Uterus (tissue), 4 donors: Measurements from ENCODE around the gene CLCN5. TPM values are rescaled to one million over a fixed set of nuclear protein-coding genes. Genes with fewer than 3 reads are reported as not detected.

ENCODE experiments used
- DNase-seq, 2 donors: peaks; one replicate each; pipeline ENCODE4 v3.0.0-alpha.2; 2019 to 2020
- H3K27ac ChIP-seq, 2 donors: fragments of 200-600 bp; sonication (generic); 1 replicate in 1 of 2; 2 replicates in 1 of 2; pipeline ENCODE4 v1.5.1; 2016 to 2018
- H3K27me3 ChIP-seq, 2 donors: fragments of 200-600 bp; sonication (generic); one replicate each; pipeline ENCODE4 v1.5.1; 2018 to 2019; ENCODE audit warnings: control low read depth in 1 of 2
- H3K36me3 ChIP-seq, 2 donors: fragments of 200-600 bp; sonication (generic); one replicate each; pipeline ENCODE4 v1.5.1; 2019; ENCODE audit warnings: control low read depth in 1 of 2
- H3K4me1 ChIP-seq, 2 donors: fragments of 200-600 bp; sonication (generic); one replicate each; pipeline ENCODE4 v1.5.1; 2018 to 2019; ENCODE audit warnings: control low read depth in 1 of 2
- H3K4me3 ChIP-seq, 2 donors: fragments of 200-600 bp; sonication (generic); 1 replicate in 1 of 2; 2 replicates in 1 of 2; pipeline ENCODE4 v1.5.1; 2018 to 2019; ENCODE audit warnings: mild to moderate bottlenecking in 1 of 2
- H3K9me3 ChIP-seq, 2 donors: fragments of 200-600 bp; sonication (generic); one replicate each; pipeline ENCODE4 v1.5.1; 2019; ENCODE audit warnings: control low read depth in 1 of 2
- CTCF ChIP-seq, 4 experiments: fragments of 200-600 bp in 2 of 4; fragments of 450-650 bp in 2 of 4; sonication (generic) in 2 of 4; IDR thresholded peaks; one replicate each; pipeline ENCODE4 v1.5.1; 2016 to 2019; ENCODE audit warnings: antibody characterized with exemption in 4 of 4, mild to moderate bottlenecking in 2 of 4, moderate library complexity in 1 of 4
- POLR2A ChIP-seq, 2 donors: fragments of 450-650 bp; IDR thresholded peaks; one replicate each; pipeline ENCODE4 v1.6.1; 2016; ENCODE audit warnings: antibody characterized with exemption in 2 of 2, mild to moderate bottlenecking in 1 of 2, moderate library complexity in 1 of 2
- intact Hi-C: fragments of 100-400 bp; cut with DNase I; formaldehyde crosslinking; loops from one replicate; pipeline ENCODE4 v1.15.1; 2023; ENCODE audit warnings: low total_unique reads
- total RNA-seq, 4 donors: library from RNA; depleted of rRNA in 3 of 4; stranded (reverse); fragments of >200 nt in 3 of 4; gene quantifications; one replicate each; pipeline versions ENCODE4 v1.1.0 to v1.2.4, GENCODE V29; 2014 to 2023
- donor health status: DM: yes; HTN: yes; CAD: no.

CLCN5 gene
- total RNA-seq, 4 donors from 2014 or later: 6.4 to 81.2 (median 11.0) TPM

DNA sequence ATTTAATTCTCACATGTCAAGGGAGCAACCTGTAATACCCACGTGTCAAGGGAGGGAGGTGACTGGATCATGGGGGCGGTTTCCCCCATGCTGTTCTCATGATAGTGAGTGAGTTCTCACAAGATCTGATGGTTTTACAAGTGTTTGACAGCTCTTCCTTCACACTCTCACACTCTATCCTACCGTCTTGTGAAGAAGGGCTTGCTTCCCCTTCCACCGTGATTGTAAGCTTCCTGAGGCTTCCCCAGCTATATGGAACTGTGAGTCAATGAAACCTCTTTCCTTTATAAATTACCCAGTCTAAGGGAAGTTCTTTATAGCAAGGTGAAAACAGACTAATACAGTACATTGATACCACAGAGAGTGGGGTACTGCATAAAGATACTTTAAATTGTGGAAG lies 25.4 kb upstream of the CLCN5 start:
- intact Hi-C loops: no loop called here
- Histone ChIP-seq H3K4me1 (no peaks in the 10 kb centered on the region), H3K4me3 (no peak overlapping the region), H3K36me3 (no peaks in the 10 kb centered on the region), H3K27ac (no peak overlapping the region), H3K27me3 (no peaks in the 10 kb centered on the region), H3K9me3 (no peaks in the 10 kb centered on the region)
- no peak for DNase-seq
- TF ChIP-seq POLR2A (IDR thresholded peaks at IDR 0.05) (no peak), CTCF (IDR thresholded peaks at IDR 0.05) (no peak)

DNA sequence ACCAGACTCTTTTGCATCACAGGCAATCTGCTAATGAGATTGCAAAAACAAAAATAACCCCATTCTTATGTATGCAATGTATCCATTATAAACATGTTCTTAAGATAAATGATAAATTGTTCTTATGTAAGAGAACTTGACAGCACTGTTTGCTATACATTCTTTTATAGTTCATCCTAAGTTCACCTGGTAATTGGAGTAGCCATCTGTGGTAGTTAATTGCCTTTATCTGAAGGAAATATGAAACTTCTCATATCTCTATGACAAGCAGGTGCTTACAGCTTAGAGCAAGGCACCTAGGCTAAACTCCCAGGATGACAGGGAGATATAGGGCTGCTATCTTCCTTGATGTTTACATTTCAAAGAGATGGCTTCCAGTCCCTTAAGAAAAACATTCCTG lies 21.3 kb upstream of the CLCN5 start:
- no peaks in the 10 kb centered on the region for H3K36me3 ChIP-seq
- H3K4me3 ChIP-seq: no peak overlapping the region
- H3K27me3 ChIP-seq: peaks cover 0 to 5% of the 10 kb centered on the region in 2 donors
- H3K4me1 ChIP-seq: no peaks in the 10 kb centered on the region
- no peak overlapping the region for H3K27ac ChIP-seq
- H3K9me3 ChIP-seq: no peaks in the 10 kb centered on the region
- TF ChIP-seq POLR2A (IDR thresholded peaks at IDR 0.05) (no peak), CTCF (IDR thresholded peaks at IDR 0.05) (no peak)
- intact Hi-C loops: no loop called here
- no peak for DNase-seq

GRCh38 chrX:49910344-49910743 lies 12.1 kb upstream of the CLCN5 start:
- Histone ChIP-seq H3K36me3 (no peaks in the 10 kb centered on the region), H3K9me3 (no peaks in the 10 kb centered on the region), H3K4me3 (no peak overlapping the region), H3K27me3 (peaks cover 0 to 4% of the 10 kb centered on the region in 2 donors), H3K27ac (no peak overlapping the region), H3K4me1 (no peaks in the 10 kb centered on the region)
- no peak for DNase-seq
- intact Hi-C loops: no loop called here
- TF ChIP-seq POLR2A (IDR thresholded peaks at IDR 0.05): no peak
- TF ChIP-seq CTCF (IDR thresholded peaks at IDR 0.05): no peak

DNA sequence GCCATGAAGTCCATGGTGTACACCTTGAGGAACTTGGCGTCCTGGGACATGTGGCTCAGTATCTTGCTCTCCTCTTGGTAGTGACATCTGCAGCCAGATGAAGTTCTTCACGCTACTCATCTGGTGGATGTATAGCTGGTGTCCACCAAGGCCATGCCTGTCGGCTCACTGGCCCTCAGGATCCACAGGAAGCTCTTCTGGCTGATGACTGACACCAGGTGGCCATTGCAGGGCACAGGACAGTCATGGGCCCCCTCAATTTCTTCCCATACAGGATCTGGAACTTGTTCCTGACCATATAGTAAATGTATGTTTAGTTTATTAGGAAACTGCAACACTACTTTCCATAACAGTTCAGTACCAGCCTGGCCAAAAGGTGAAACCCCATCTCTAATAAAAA lies 10.3 kb upstream of the CLCN5 start:
- H3K36me3 ChIP-seq: no peaks in the 10 kb centered on the region
- H3K27me3 ChIP-seq: peaks cover 0 to 4% of the 10 kb centered on the region in 2 donors
- H3K4me1 ChIP-seq: no peaks in the 10 kb centered on the region
- no peak overlapping the region for H3K27ac ChIP-seq
- intact Hi-C loops: no loop called here
- no peak for TF ChIP-seq POLR2A (IDR thresholded peaks at IDR 0.05)
- no peak for TF ChIP-seq CTCF (IDR thresholded peaks at IDR 0.05)
- no peak for DNase-seq
- no peaks in the 10 kb centered on the region for H3K9me3 ChIP-seq
- H3K4me3 ChIP-seq: no peak overlapping the region

DNA sequence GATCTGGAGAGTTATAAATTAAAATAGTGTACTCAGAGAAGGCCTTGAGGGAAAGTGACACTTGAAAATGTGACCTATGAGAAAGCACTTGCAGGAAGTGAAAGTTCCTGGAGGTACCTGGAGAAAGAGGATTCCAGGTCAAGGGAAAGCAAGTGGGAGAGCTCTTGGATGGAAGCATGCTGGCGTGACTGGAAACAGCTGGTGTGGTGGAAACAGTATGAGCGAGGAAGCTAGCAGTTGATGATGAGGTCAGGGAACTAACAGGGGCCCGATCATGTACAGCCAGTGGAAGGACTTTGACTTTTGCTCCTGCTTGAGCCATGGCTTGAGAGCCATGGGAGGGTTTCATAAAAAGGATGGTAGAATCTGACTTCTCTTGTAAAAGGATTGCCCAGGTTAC lies 9.5 kb upstream of the CLCN5 start:
- no peak for DNase-seq
- no peak for TF ChIP-seq POLR2A (IDR thresholded peaks at IDR 0.05)
- no peak for TF ChIP-seq CTCF (IDR thresholded peaks at IDR 0.05)
- intact Hi-C loops: no loop called here
- no peak overlapping the region for H3K4me3 ChIP-seq
- no peaks in the 10 kb centered on the region for H3K9me3 ChIP-seq
- no peaks in the 10 kb centered on the region for H3K4me1 ChIP-seq
- H3K27ac ChIP-seq: no peak overlapping the region
- H3K27me3 ChIP-seq: peaks cover 0 to 4% of the 10 kb centered on the region in 2 donors
- no peaks in the 10 kb centered on the region for H3K36me3 ChIP-seq
